Measurements from ENCODE around the gene OIP5.
"Not testable (repeated sequence)": the region's sequence is repeated elsewhere in the genome, so short reads cannot be mapped to it uniquely, and the experiment has no call there.

The OIP5 gene

GRCh38 chr15:41279535-41280283 lies 52.7 kb downstream of the OIP5 start:
- DNase-seq (ENCODE audit: low read depth, low spot score) = no peak
- Histone ChIP-seq H3K9me3 (ENCODE audit: low read depth, low read length) (no peaks in the 10 kb centered on the region), H3K36me3 (ENCODE audit: insufficient read depth, low read length) (peaks cover 5% of the 10 kb centered on the region; the same call in 1 of the 2 replicates), H3K27ac (no peak overlapping the region), H3K9ac (ENCODE audit: insufficient read length) (no peak overlapping the region), H3K4me3 (no peak overlapping the region)
- no peak for TF ChIP-seq POLR2AphosphoS5 (IDR thresholded peaks at IDR 0.05; ENCODE audit: borderline replicate concordance, low read depth, low read length)
- TF ChIP-seq FOXP2 (optimal IDR thresholded peaks at IDR 0.05; ENCODE audit: control extremely low read depth, extremely low read length, insufficient read depth) = no peak
- no peak for TF ChIP-seq EZH2 (IDR thresholded peaks at IDR 0.05)

GRCh38 chr15:41278319-41278718 lies 54.1 kb downstream of the OIP5 start:
- no peak overlapping the region for H3K9ac ChIP-seq (ENCODE audit: insufficient read length)
- DNase-seq (ENCODE audit: low read depth, low spot score) = no peak
- no peak overlapping the region for H3K4me3 ChIP-seq
- H3K27ac ChIP-seq = no peak overlapping the region
- no peaks in the 10 kb centered on the region for H3K36me3 ChIP-seq (ENCODE audit: insufficient read depth, low read length)
- no peaks in the 10 kb centered on the region for H3K9me3 ChIP-seq (ENCODE audit: low read depth, low read length)
- no peak for TF ChIP-seq FOXP2 (optimal IDR thresholded peaks at IDR 0.05; ENCODE audit: control extremely low read depth, extremely low read length, insufficient read depth)
- TF ChIP-seq POLR2AphosphoS5 (IDR thresholded peaks at IDR 0.05; ENCODE audit: borderline replicate concordance, low read depth, low read length) = no peak
- no peak for TF ChIP-seq EZH2 (IDR thresholded peaks at IDR 0.05)

GRCh38 chr15:41276831-41277230 lies 55.6 kb downstream of the OIP5 start:
- Histone ChIP-seq H3K36me3 (ENCODE audit: insufficient read depth, low read length) (no peaks in the 10 kb centered on the region), H3K9me3 (ENCODE audit: low read depth, low read length) (no peaks in the 10 kb centered on the region), H3K27ac (no peak overlapping the region), H3K4me3 (no peak overlapping the region), H3K9ac (ENCODE audit: insufficient read length) (no peak overlapping the region)
- TF ChIP-seq EZH2 (IDR thresholded peaks at IDR 0.05) = no peak
- no peak for TF ChIP-seq POLR2AphosphoS5 (IDR thresholded peaks at IDR 0.05; ENCODE audit: borderline replicate concordance, low read depth, low read length)
- no peak for TF ChIP-seq FOXP2 (optimal IDR thresholded peaks at IDR 0.05; ENCODE audit: control extremely low read depth, extremely low read length, insufficient read depth)
- no peak for DNase-seq (ENCODE audit: low read depth, low spot score)

GRCh38 chr15:41269887-41270286 lies 62.5 kb downstream of the OIP5 start:
- DNase-seq (ENCODE audit: low read depth, low spot score) = no peak
- H3K4me3 ChIP-seq = no peak overlapping the region
- H3K9me3 ChIP-seq (ENCODE audit: low read depth, low read length) = no peaks in the 10 kb centered on the region
- H3K36me3 ChIP-seq (ENCODE audit: insufficient read depth, low read length) = no peaks in the 10 kb centered on the region; the same call in 1 of the 2 replicates
- H3K9ac ChIP-seq (ENCODE audit: insufficient read length) = no peak overlapping the region
- no peak overlapping the region for H3K27ac ChIP-seq
- TF ChIP-seq FOXP2 (optimal IDR thresholded peaks at IDR 0.05; ENCODE audit: control extremely low read depth, extremely low read length, insufficient read depth) (no peak), EZH2 (IDR thresholded peaks at IDR 0.05) (no peak), POLR2AphosphoS5 (IDR thresholded peaks at IDR 0.05; ENCODE audit: borderline replicate concordance, low read depth, low read length) (no peak)

GRCh38 chr15:41263891-41264351 lies 68.5 kb downstream of the OIP5 start:
- no peak for DNase-seq (ENCODE audit: low read depth, low spot score)

GRCh38 chr15:41262571-41262970 lies 69.8 kb downstream of the OIP5 start:
- TF ChIP-seq POLR2AphosphoS5 (IDR thresholded peaks at IDR 0.05; ENCODE audit: borderline replicate concordance, low read depth, low read length) = no peak
- TF ChIP-seq FOXP2 (optimal IDR thresholded peaks at IDR 0.05; ENCODE audit: control extremely low read depth, extremely low read length, insufficient read depth) = no peak
- no peak for TF ChIP-seq EZH2 (IDR thresholded peaks at IDR 0.05)
- Histone ChIP-seq H3K36me3 (ENCODE audit: insufficient read depth, low read length) (peaks cover 8% of the 10 kb centered on the region), H3K9me3 (ENCODE audit: low read depth, low read length) (no peaks in the 10 kb centered on the region), H3K4me3 (no peak overlapping the region), H3K27ac (no peak overlapping the region), H3K9ac (ENCODE audit: insufficient read length) (no peak overlapping the region)
- no peak for DNase-seq (ENCODE audit: low read depth, low spot score)

More at GRCh38 chr15:41263891-41264351, 68.5 kb downstream of the OIP5 start:
- Histone ChIP-seq H3K9ac (ENCODE audit: insufficient read length) (no peak overlapping the region), H3K27ac (no peak overlapping the region), H3K36me3 (ENCODE audit: insufficient read depth, low read length) (peaks cover 8% of the 10 kb centered on the region), H3K4me3 (no peak overlapping the region), H3K9me3 (ENCODE audit: low read depth, low read length) (no peaks in the 10 kb centered on the region)
- TF ChIP-seq POLR2AphosphoS5 (IDR thresholded peaks at IDR 0.05; ENCODE audit: borderline replicate concordance, low read depth, low read length) = no peak
- TF ChIP-seq EZH2 (IDR thresholded peaks at IDR 0.05) = no peak
- TF ChIP-seq FOXP2 (optimal IDR thresholded peaks at IDR 0.05; ENCODE audit: control extremely low read depth, extremely low read length, insufficient read depth) = no peak

GRCh38 chr15:41260924-41261323 lies 71.5 kb downstream of the OIP5 start:
- not testable (repeated sequence) for H3K4me3 ChIP-seq; DNase-seq (ENCODE audit: low read depth, low spot score); H3K9ac ChIP-seq (ENCODE audit: insufficient read length); H3K9me3 ChIP-seq (ENCODE audit: low read depth, low read length); H3K27ac ChIP-seq; H3K36me3 ChIP-seq (ENCODE audit: insufficient read depth, low read length)

- no peak overlapping the region for H3K9ac ChIP-seq (ENCODE audit: insufficient read length)
- no peak for DNase-seq (ENCODE audit: low read depth, low spot score)
- H3K36me3 ChIP-seq (ENCODE audit: insufficient read depth, low read length) = peaks cover 8% of the 10 kb centered on the region
Observed at GRCh38 chr15:41259546-41260189, 72.7 kb downstream of the OIP5 start.

More at GRCh38 chr15:41259546-41260189, 72.7 kb downstream of the OIP5 start:
- Histone ChIP-seq H3K9me3 (ENCODE audit: low read depth, low read length) (no peaks in the 10 kb centered on the region), H3K4me3 (no peak overlapping the region), H3K27ac (no peak overlapping the region)
- TF ChIP-seq EZH2 (IDR thresholded peaks at IDR 0.05) (no peak), POLR2AphosphoS5 (IDR thresholded peaks at IDR 0.05; ENCODE audit: borderline replicate concordance, low read depth, low read length) (no peak), FOXP2 (optimal IDR thresholded peaks at IDR 0.05; ENCODE audit: control extremely low read depth, extremely low read length, insufficient read depth) (no peak)

Data from SK-N-MC (cell line).